ENCODE data around the gene GJB5.

DNA sequence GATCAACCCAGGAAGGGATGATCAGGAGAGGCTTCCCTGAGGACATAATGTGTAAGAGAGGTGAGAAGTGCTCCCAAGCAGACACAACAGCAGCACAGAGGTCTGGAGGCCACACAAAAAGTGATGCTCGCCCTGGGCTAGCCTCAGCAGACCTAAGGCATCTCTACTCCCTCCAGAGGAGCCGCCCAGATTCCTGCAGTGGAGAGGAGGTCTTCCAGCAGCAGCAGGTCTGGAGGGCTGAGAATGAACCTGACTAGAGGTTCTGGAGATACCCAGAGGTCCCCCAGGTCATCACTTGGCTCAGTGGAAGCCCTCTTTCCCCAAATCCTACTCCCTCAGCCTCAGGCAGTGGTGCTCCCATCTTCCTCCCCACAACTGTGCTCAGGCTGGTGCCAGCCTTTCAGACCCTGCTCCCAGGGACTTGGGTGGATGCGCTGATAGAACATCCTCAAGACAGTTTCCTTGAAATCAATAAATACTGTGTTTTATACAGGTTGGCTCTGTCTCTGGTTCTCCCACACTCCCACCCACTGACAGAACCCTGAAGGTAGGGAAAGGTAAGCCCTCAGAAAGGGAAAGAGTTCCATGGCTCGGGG is 31.1 kb downstream of the GJB5 start:
- TF ChIP-seq POLR2AphosphoS5 (IDR thresholded peaks at IDR 0.05; ENCODE audit: low read depth, low read length) (no peak), FOXP2 (optimal IDR thresholded peaks at IDR 0.05; ENCODE audit: borderline replicate concordance, extremely low read depth, extremely low read length, insufficient read depth) (no peak), SIN3A (IDR thresholded peaks at IDR 0.05; ENCODE audit: borderline replicate concordance, insufficient read depth, low read length) (no peak)
